H9 (cell line): ENCODE data around the gene FSIP1. TPM values are rescaled to one million over a fixed set of nuclear protein-coding genes. Genes with fewer than 3 reads are reported as not detected.

Experiments
- DNase-seq: peaks from one replicate; pipeline ENCODE4 v3.0.0-alpha.2; 2017
- H2AFZ ChIP-seq: one replicate; pipeline ENCODE4 v1.6.1; 2013; ENCODE audit warnings: mild to moderate bottlenecking, low read length, control low read depth, moderate library complexity
- H2AK5ac ChIP-seq: 2 replicates; pipeline ENCODE4 v1.6.1; 2013; ENCODE audit warnings: low read length, control low read depth, mixed read lengths; ENCODE audit not compliant: insufficient read length
- H2BK120ac ChIP-seq: one replicate; pipeline ENCODE4 v1.6.1; 2013; ENCODE audit warnings: low read depth, mild to moderate bottlenecking, low read length, control low read depth, inconsistent platforms; ENCODE audit not compliant: poor library complexity, severe bottlenecking
- H2BK12ac ChIP-seq: 2 replicates; pipeline ENCODE4 v1.6.1; 2013; ENCODE audit warnings: low read length, control low read depth, mixed read lengths, low read depth; ENCODE audit not compliant: insufficient read length
- H2BK15ac ChIP-seq: 2 replicates; pipeline ENCODE4 v1.6.1; 2013; ENCODE audit warnings: low read depth, low read length, control low read depth
- H2BK20ac ChIP-seq: one replicate; pipeline ENCODE4 v1.6.1; 2013; ENCODE audit warnings: low read depth, mild to moderate bottlenecking, low read length, control low read depth, inconsistent platforms; ENCODE audit not compliant: poor library complexity, severe bottlenecking
- H2BK5ac ChIP-seq: 2 replicates; pipeline ENCODE4 v1.6.1; 2013; ENCODE audit warnings: low read length, control low read depth, mixed read lengths; ENCODE audit not compliant: insufficient read length
- H3K14ac ChIP-seq: 2 replicates; pipeline ENCODE4 v1.6.1; 2013; ENCODE audit warnings: low read length, control low read depth; ENCODE audit not compliant: insufficient read depth
- H3K18ac ChIP-seq: 2 replicates; pipeline ENCODE4 v1.6.1; 2013; ENCODE audit warnings: low read depth, mild to moderate bottlenecking, mixed read lengths, low read length, control low read depth; ENCODE audit not compliant: insufficient read length
- H3K23ac ChIP-seq: 2 replicates; pipeline ENCODE4 v1.6.1; 2013; ENCODE audit warnings: low read length, control low read depth, mixed read lengths, low read depth; ENCODE audit not compliant: insufficient read length
- H3K23me2 ChIP-seq: 2 replicates; pipeline ENCODE4 v1.6.1; 2013; ENCODE audit warnings: low read depth, mild to moderate bottlenecking, mixed read lengths, low read length, control low read depth; ENCODE audit not compliant: insufficient read length, poor library complexity, severe bottlenecking
- H3K27ac ChIP-seq: 2 replicates; pipeline ENCODE4 v1.5.1; 2013; ENCODE audit warnings: low read length, control low read depth, mixed read lengths, low read depth; ENCODE audit not compliant: insufficient read length
- H3K27me3 ChIP-seq: 2 replicates; pipeline ENCODE4 v1.6.1; 2013; ENCODE audit warnings: low read length, control low read depth, inconsistent platforms; ENCODE audit not compliant: insufficient read depth
- H3K4ac ChIP-seq: 2 replicates; pipeline ENCODE4 v1.6.1; 2013; ENCODE audit warnings: low read depth, mild to moderate bottlenecking, control low read depth, inconsistent platforms, low read length, moderate library complexity
- H3K4me1 ChIP-seq: 2 replicates; pipeline ENCODE4 v1.6.1; 2013; ENCODE audit warnings: low read length, control low read depth, inconsistent platforms; ENCODE audit not compliant: insufficient read depth
- H3K4me2 ChIP-seq: 2 replicates; pipeline ENCODE4 v1.6.1; 2013; ENCODE audit warnings: low read length, control low read depth, mixed read lengths; ENCODE audit not compliant: insufficient read length, insufficient read depth
- H3K56ac ChIP-seq: 2 replicates; pipeline ENCODE4 v1.6.1; 2013; ENCODE audit warnings: low read depth, mild to moderate bottlenecking, mixed read lengths, low read length, control low read depth; ENCODE audit not compliant: insufficient read length
- H3K79me1 ChIP-seq: 2 replicates; pipeline ENCODE4 v1.6.1; 2013; ENCODE audit warnings: low read depth, mild to moderate bottlenecking, moderate library complexity, low read length, control low read depth, inconsistent platforms; ENCODE audit not compliant: insufficient read depth, poor library complexity, severe bottlenecking
- H3K79me2 ChIP-seq: 2 replicates; pipeline ENCODE4 v1.6.1; 2013; ENCODE audit warnings: low read length, control low read depth, inconsistent platforms; ENCODE audit not compliant: insufficient read depth
- H3K9ac ChIP-seq: 2 replicates; pipeline ENCODE4 v1.6.1; 2013; ENCODE audit warnings: low read length, control low read depth, mixed read lengths; ENCODE audit not compliant: insufficient read length; ENCODE audit errors: extremely low read depth
- H3K9me3 ChIP-seq: one replicate; pipeline ENCODE4 v1.6.1; 2013; ENCODE audit warnings: low read depth, low read length, inconsistent platforms; ENCODE audit not compliant: control insufficient read depth
- H3T11ph ChIP-seq: one replicate; pipeline ENCODE4 v1.6.1; 2013; ENCODE audit warnings: mild to moderate bottlenecking, low read length, control low read depth, inconsistent platforms
- H4K20me1 ChIP-seq: one replicate; pipeline ENCODE4 v1.6.1; 2013; ENCODE audit not compliant: control insufficient read depth, insufficient read length, insufficient read depth
- H4K5ac ChIP-seq: 2 replicates; pipeline ENCODE4 v1.6.1; 2013; ENCODE audit warnings: low read depth, mild to moderate bottlenecking, mixed read lengths, low read length, control low read depth; ENCODE audit not compliant: insufficient read length
- H4K8ac ChIP-seq: replicated peaks from 2 replicates; pipeline ENCODE4 v1.6.1; 2013; ENCODE audit warnings: low read length, control low read depth, mixed read lengths, low read depth; ENCODE audit not compliant: insufficient read length
- H4K91ac ChIP-seq: 2 replicates; pipeline ENCODE4 v1.6.1; 2013; ENCODE audit warnings: low read depth, mild to moderate bottlenecking, moderate library complexity, mixed read lengths, low read length, control low read depth; ENCODE audit not compliant: insufficient read length
- H3K27ac Mint-ChIP-seq, 3 experiments: 2 replicates in 2 of 3; 3 replicates in 1 of 3; pipeline ENCODE4 v1.8.0; 2020 to 2021; ENCODE audit warnings: mixed read lengths in 3 of 3, mild to moderate bottlenecking in 1 of 3, moderate library complexity in 1 of 3
- H3K27me3 Mint-ChIP-seq: 2 replicates; pipeline ENCODE4 v1.8.0; 2021; ENCODE audit warnings: low read depth, mild to moderate bottlenecking, moderate library complexity, mixed read lengths
- H3K36me3 Mint-ChIP-seq, 3 experiments: 2 replicates in 2 of 3; 3 replicates in 1 of 3; pipeline ENCODE4 v1.8.0; 2020 to 2021; ENCODE audit warnings: low read depth in 3 of 3, mixed read lengths in 3 of 3; ENCODE audit not compliant: insufficient read depth in 1 of 3
- H3K4me1 Mint-ChIP-seq, 2 experiments: 2 replicates each; pipeline ENCODE4 v1.8.0; 2020; ENCODE audit warnings: mixed read lengths in 2 of 2
- H3K4me3 Mint-ChIP-seq, 2 experiments: 2 replicates in 1 of 2; 3 replicates in 1 of 2; pipeline ENCODE4 v1.8.0; 2020 to 2021; ENCODE audit warnings: mild to moderate bottlenecking in 2 of 2, mixed read lengths in 2 of 2, moderate library complexity in 1 of 2
- H3K9me3 Mint-ChIP-seq, 2 experiments: 2 replicates in 1 of 2; 3 replicates in 1 of 2; pipeline ENCODE4 v1.8.0; 2020; ENCODE audit warnings: mild to moderate bottlenecking in 2 of 2, mixed read lengths in 2 of 2, moderate library complexity in 1 of 2
- CTCF ChIP-seq: fragments of 200-600 bp; sonication (generic); conservative IDR thresholded peaks from 3 replicates; pipeline ENCODE4 v1.8.0; 2021; ENCODE audit warnings: antibody characterized with exemption, mild to moderate bottlenecking
- WGBS: extraction: QIAGEN DNeasy Blood & Tissue Kit; methylation state at CpG from one replicate; pipeline ENCODE4 v1.1.7; 2013; ENCODE audit warnings: missing lambda C conversion rate, low lambda C conversion rate, mixed read lengths; ENCODE audit not compliant: insufficient read length; ENCODE audit errors: extremely low coverage; 5-methylcytosine and 5-hydroxymethylcytosine counted together
- total RNA-seq: library from RNA; stranded (reverse); gene quantifications from 2 replicates; pipeline ENCODE4 v1.2.1, GENCODE V29; 2021

FSIP1 gene
- total RNA-seq, 1 experiment from 2014 or later, result 0.96 TPM

- H3K9ac ChIP-seq, result no peak overlapping the region
- no peak overlapping the region for H2BK120ac ChIP-seq
Observed at GRCh38 chr15:39803016-39803415, 20.4 kb upstream of the FSIP1 start.

More at GRCh38 chr15:39803016-39803415, 20.4 kb upstream of the FSIP1 start:
- H3K56ac ChIP-seq, result no peak overlapping the region
- no CpG with 5 or more reads among the region's 4 CpGs for WGBS
- no peak overlapping the region for H3K27ac Mint-ChIP-seq
- H3K18ac ChIP-seq, result no peak overlapping the region
- H3K27me3 Mint-ChIP-seq, result no peaks in the 10 kb centered on the region
- H3K36me3 Mint-ChIP-seq, result peaks cover 35 to 72% (median 69%) of the 10 kb centered on the region in 3 experiments
- no peak overlapping the region for H3K23ac ChIP-seq
- H3K27me3 ChIP-seq, result no peaks in the 10 kb centered on the region
- H2BK12ac ChIP-seq, result no peak overlapping the region
- H3K4me2 ChIP-seq, result no peak overlapping the region
- H2BK20ac ChIP-seq, result no peak overlapping the region
- H3K4me3 Mint-ChIP-seq, result no peak overlapping the region
- no peak for TF ChIP-seq CTCF
- no peak overlapping the region for H2BK15ac ChIP-seq
- no peak overlapping the region for H3K27ac ChIP-seq
- H4K91ac ChIP-seq, result no peak overlapping the region
- H3K4ac ChIP-seq, result no peak overlapping the region
- H2BK5ac ChIP-seq, result no peak overlapping the region
- no peak overlapping the region for H4K8ac ChIP-seq
- H2AK5ac ChIP-seq, result no peak overlapping the region
- H3T11ph ChIP-seq, result no peak overlapping the region
- peaks cover 6% of the 10 kb centered on the region; the same call in 1 of the 2 replicates for H3K79me2 ChIP-seq
- no peaks in the 10 kb centered on the region for H4K20me1 ChIP-seq
- no peak overlapping the region for H2AFZ ChIP-seq
- H3K9me3 ChIP-seq, result no peaks in the 10 kb centered on the region
- no peak overlapping the region for H3K14ac ChIP-seq
- H4K5ac ChIP-seq, result no peak overlapping the region
- H3K4me1 ChIP-seq, result peaks cover under 1% of the 10 kb centered on the region; the same call in 1 of the 2 replicates
- peaks cover 34 to 40% of the 10 kb centered on the region in 2 experiments for H3K4me1 Mint-ChIP-seq
- H3K79me1 ChIP-seq, result peaks cover 4% of the 10 kb centered on the region
- H3K9me3 Mint-ChIP-seq, result no peaks in the 10 kb centered on the region
- no peak for DNase-seq
- H3K23me2 ChIP-seq, result no peaks in the 10 kb centered on the region
